CD14-positive monocyte (primary cell): ENCODE data around the gene PCOLCE2. TPM values are rescaled to one million over a fixed set of nuclear protein-coding genes. Genes with fewer than 3 reads are reported as not detected.

Source experiments
- DNase-seq, 3 donors: peaks; one replicate each; pipeline ENCODE4 v3.0.0-alpha.2; 2011 to 2022
- H2AFZ ChIP-seq: 2 replicates; pipeline ENCODE4 v1.6.0; 2012; ENCODE audit warnings: mild to moderate bottlenecking, low read depth, low read length, inconsistent platforms; ENCODE audit not compliant: insufficient read depth, poor library complexity, severe bottlenecking
- H3K27ac ChIP-seq, 2 donors: 1 replicate in 1 of 2; 2 replicates in 1 of 2; pipeline ENCODE4 v1.5.1; 2012 to 2013; ENCODE audit warnings: low read length in 2 of 2, control low read depth in 1 of 2, inconsistent platforms in 1 of 2, low read depth in 1 of 2, mild to moderate bottlenecking in 1 of 2
- H3K27me3 ChIP-seq, 2 donors: one replicate each; pipeline versions ENCODE4 v1.6.0 to v1.6.1; 2011 to 2013; ENCODE audit warnings: low read length in 2 of 2; ENCODE audit not compliant: control insufficient read depth in 2 of 2, insufficient read depth in 2 of 2
- H3K36me3 ChIP-seq, 2 donors: replicated peaks in 1 of 2; 1 replicate in 1 of 2; 2 replicates in 1 of 2; pipeline versions ENCODE4 v1.5.1 to v1.6.1; 2012 to 2013; ENCODE audit warnings: low read length in 2 of 2, control low read depth in 1 of 2, inconsistent platforms in 1 of 2, mild to moderate bottlenecking in 1 of 2; ENCODE audit not compliant: insufficient read depth in 2 of 2, control insufficient read depth in 1 of 2
- H3K4me1 ChIP-seq, 2 donors: 1 replicate in 1 of 2; 2 replicates in 1 of 2; pipeline versions ENCODE4 v1.5.1 to v1.6.1; 2012 to 2013; ENCODE audit warnings: low read length in 2 of 2, control low read depth in 1 of 2, inconsistent platforms in 1 of 2, mild to moderate bottlenecking in 1 of 2, moderate library complexity in 1 of 2; ENCODE audit not compliant: insufficient read depth in 2 of 2, control insufficient read depth in 1 of 2
- H3K4me2 ChIP-seq: replicated peaks from 2 replicates; pipeline ENCODE3; 2012; ENCODE audit warnings: low read length, moderate library complexity, mild to moderate bottlenecking; ENCODE audit not compliant: poor library complexity, severe bottlenecking; ENCODE audit errors: extremely low read depth
- H3K4me3 ChIP-seq, 3 experiments: fragments of 200-600 bp in 1 of 3; sonication (generic) in 1 of 3; replicated peaks in 1 of 3; 1 replicate in 2 of 3; 2 replicates in 1 of 3; pipeline ENCODE4 v1.5.1; 2011 to 2013; ENCODE audit warnings: low read length in 3 of 3, mild to moderate bottlenecking in 3 of 3, control low read depth in 2 of 3, low read depth in 2 of 3, inconsistent platforms in 1 of 3, moderate library complexity in 1 of 3
- H3K79me2 ChIP-seq: 2 replicates; pipeline ENCODE4 v1.6.0; 2012; ENCODE audit warnings: mild to moderate bottlenecking, control low read depth, inconsistent platforms, low read length, moderate library complexity; ENCODE audit not compliant: insufficient read depth
- H3K9ac ChIP-seq: 2 replicates; pipeline ENCODE4 v1.6.0; 2017; ENCODE audit warnings: low read length, mild to moderate bottlenecking; ENCODE audit not compliant: insufficient read depth, poor library complexity, severe bottlenecking
- H3K9me3 ChIP-seq, 2 donors: replicated peaks in 1 of 2; 1 replicate in 1 of 2; 2 replicates in 1 of 2; pipeline versions ENCODE4 v1.5.1 to v1.6.1; 2012 to 2013; ENCODE audit warnings: low read length in 2 of 2, control low read depth in 1 of 2; ENCODE audit not compliant: control insufficient read depth in 1 of 2, insufficient read depth in 1 of 2
- H4K20me1 ChIP-seq: 2 replicates; pipeline ENCODE4 v1.6.0; 2012; ENCODE audit warnings: mild to moderate bottlenecking, low read length, control low read depth, moderate library complexity; ENCODE audit not compliant: insufficient read depth
- H3K27ac Mint-ChIP-seq, 7 donors: one replicate each; pipeline ENCODE4 v1.8.0; 2020; ENCODE audit warnings: mild to moderate bottlenecking in 7 of 7, mixed read lengths in 7 of 7, moderate library complexity in 6 of 7, inconsistent platforms in 2 of 7
- H3K27me3 Mint-ChIP-seq, 3 donors: one replicate each; pipeline ENCODE4 v1.8.0; 2021 to 2022; ENCODE audit warnings: low read depth in 3 of 3, mild to moderate bottlenecking in 3 of 3, mixed read lengths in 3 of 3, moderate library complexity in 3 of 3, inconsistent platforms in 1 of 3
- H3K36me3 Mint-ChIP-seq, 2 donors: one replicate each; pipeline ENCODE4 v1.8.0; 2020; ENCODE audit warnings: mixed read lengths in 2 of 2, inconsistent platforms in 1 of 2, mild to moderate bottlenecking in 1 of 2
- H3K4me1 Mint-ChIP-seq: one replicate; pipeline ENCODE4 v1.8.0; 2020; ENCODE audit warnings: mild to moderate bottlenecking, mixed read lengths
- H3K4me3 Mint-ChIP-seq, 2 donors: one replicate each; pipeline ENCODE4 v1.8.0; 2020; ENCODE audit warnings: mild to moderate bottlenecking in 2 of 2, mixed read lengths in 2 of 2, moderate library complexity in 1 of 2
- H3K9me3 Mint-ChIP-seq, 7 donors: one replicate each; pipeline ENCODE4 v1.8.0; 2020 to 2022; ENCODE audit warnings: mixed read lengths in 7 of 7, mild to moderate bottlenecking in 6 of 7, moderate library complexity in 6 of 7, inconsistent platforms in 2 of 7
- CTCF ChIP-seq: fragments of 200-600 bp; IDR thresholded peaks from one replicate; pipeline ENCODE4 v1.8.0; 2022; ENCODE audit warnings: antibody characterized with exemption, mild to moderate bottlenecking
- WGBS: methylation state at CpG from one replicate; pipeline ENCODE4 v1.1.5; 2013; ENCODE audit warnings: missing lambda C conversion rate; ENCODE audit not compliant: insufficient coverage; 5-methylcytosine and 5-hydroxymethylcytosine counted together
- intact Hi-C, 2 donors: fragments of 100-400 bp; cut with micrococcal nuclease; formaldehyde crosslinking; loops; one replicate each; pipeline versions ENCODE4 v1.15.0 to v1.15.1; 2023
- polyA plus RNA-seq, 3 donors: library from polyadenylated mRNA; depleted of rRNA in 1 of 3; unstranded in 2 of 3; stranded (reverse) in 1 of 3; fragments of 300-500 nt in 2 of 3; fragments of >200 nt in 1 of 3; fragmentation: Illumina TruSeq in 2 of 3; gene quantifications; 1 replicate in 2 of 3; 2 replicates in 1 of 3; pipeline ENCODE4 v1.2.3, GENCODE V29; 2012 to 2021

The PCOLCE2 gene
- polyA plus RNA-seq, 3 donors, result not detected

- no peaks in the 10 kb centered on the region for H3K36me3 Mint-ChIP-seq
- H3K27me3 ChIP-seq, result no peaks in the 10 kb centered on the region
- no peak overlapping the region for H3K27ac ChIP-seq
- H3K9me3 Mint-ChIP-seq, result peaks cover 0 to 5% (median 0%) of the 10 kb centered on the region in 7 donors
- H3K36me3 ChIP-seq, result no peaks in the 10 kb centered on the region
- DNase-seq, result no peak
- no peak overlapping the region for H3K4me3 ChIP-seq
- no peak for TF ChIP-seq CTCF
- H3K9me3 ChIP-seq, result peaks cover 0 to 3% of the 10 kb centered on the region in 2 donors
- H3K27me3 Mint-ChIP-seq, result no peaks in the 10 kb centered on the region
- WGBS, result no CpG with 5 or more reads among the region's 2 CpGs
- H3K4me1 Mint-ChIP-seq, result peaks cover 17% of the 10 kb centered on the region
- no peak overlapping the region for H3K4me3 Mint-ChIP-seq
- H3K9ac ChIP-seq, result no peak overlapping the region
- H2AFZ ChIP-seq, result no peak overlapping the region
- H3K4me1 ChIP-seq, result peaks cover 0 to 4% of the 10 kb centered on the region in 2 donors
- intact Hi-C loops, result no loop called here
- no peaks in the 10 kb centered on the region for H4K20me1 ChIP-seq
- H3K79me2 ChIP-seq, result no peaks in the 10 kb centered on the region
- no peak overlapping the region for H3K27ac Mint-ChIP-seq
- no peak overlapping the region for H3K4me2 ChIP-seq
These were observed 13.5 kb upstream of the PCOLCE2 start for GRCh38 chr3:142902356-142902755.

GRCh38 chr3:142898346-142899213 lies 9.7 kb upstream of the PCOLCE2 start:
- intact Hi-C loops, result no loop called here
- Mint-ChIP-seq H3K36me3 (no peaks in the 10 kb centered on the region), H3K4me1 (peaks cover 9% of the 10 kb centered on the region), H3K27me3 (peaks cover 0 to 2% (median 0%) of the 10 kb centered on the region in 3 donors), H3K9me3 (peaks cover 0 to 10% (median 0%) of the 10 kb centered on the region in 7 donors), H3K27ac (no peak overlapping the region), H3K4me3 (no peak overlapping the region)
- Histone ChIP-seq H3K27ac (no peak overlapping the region), H3K4me3 (no peak overlapping the region), H3K36me3 (no peaks in the 10 kb centered on the region), H3K4me2 (no peak overlapping the region), H2AFZ (no peak overlapping the region), H3K27me3 (no peaks in the 10 kb centered on the region), H4K20me1 (no peaks in the 10 kb centered on the region), H3K9ac (no peak overlapping the region), H3K79me2 (no peaks in the 10 kb centered on the region), H3K4me1 (no peaks in the 10 kb centered on the region), H3K9me3 (peaks cover 0 to 3% of the 10 kb centered on the region in 2 donors)
- 89% methylated on average over 2 of the region's 3 CpGs for WGBS
- TF ChIP-seq CTCF, result no peak
- no peak for DNase-seq
